Muscle layer of colon (tissue), 2 donors: Measurements from ENCODE around the gene POMGNT1.
"Not testable (repeated sequence)": the region's sequence is repeated elsewhere in the genome, so short reads cannot be mapped to it uniquely, and the experiment has no call there.

Source experiments
- H3K27ac ChIP-seq: one replicate; pipeline ENCODE4 v1.7.0; 2013; ENCODE audit warnings: low read depth, mild to moderate bottlenecking, low read length, moderate library complexity
- H3K27me3 ChIP-seq, 2 donors: one replicate each; pipeline ENCODE4 v1.7.0; 2013; ENCODE audit warnings: low read length in 2 of 2, mild to moderate bottlenecking in 2 of 2; ENCODE audit not compliant: insufficient read depth in 2 of 2, control insufficient read depth in 1 of 2
- H3K36me3 ChIP-seq: one replicate; pipeline ENCODE4 v1.7.0; 2013; ENCODE audit warnings: mild to moderate bottlenecking, low read length; ENCODE audit not compliant: insufficient read depth
- H3K4me1 ChIP-seq: one replicate; pipeline ENCODE4 v1.7.0; 2013; ENCODE audit warnings: mild to moderate bottlenecking, low read length; ENCODE audit not compliant: insufficient read depth
- H3K4me3 ChIP-seq, 2 donors: one replicate each; pipeline ENCODE4 v1.7.0; 2013; ENCODE audit warnings: low read length in 2 of 2, low read depth in 1 of 2, mild to moderate bottlenecking in 1 of 2, moderate library complexity in 1 of 2
- H3K9ac ChIP-seq: one replicate; pipeline ENCODE4 v1.7.0; 2013; ENCODE audit warnings: low read length
- H3K9me3 ChIP-seq: one replicate; pipeline ENCODE4 v1.7.0; 2013; ENCODE audit warnings: mild to moderate bottlenecking, low read length
- donor health status: abdominal sarcoma.
- donor health status: Adenocarcinoma of cecum.

POMGNT1 gene

DNA sequence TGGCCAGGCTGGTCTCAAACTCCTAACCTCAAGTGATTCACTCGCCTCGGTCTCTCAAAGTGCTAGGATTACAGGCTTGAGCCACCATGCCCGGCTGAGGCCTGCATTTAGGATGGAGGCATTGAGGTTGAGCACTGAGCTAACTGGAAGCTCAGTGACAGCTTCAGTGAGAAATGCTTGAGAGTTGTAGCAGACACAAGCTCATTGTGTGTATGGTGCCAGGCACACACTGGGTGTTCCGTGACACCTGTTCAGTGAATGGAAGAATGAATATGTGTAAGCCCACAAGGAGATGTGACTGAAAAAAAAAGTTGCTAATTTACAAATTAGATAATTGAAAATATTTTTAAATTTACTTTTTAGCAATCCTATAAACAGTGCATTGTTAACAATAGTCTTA, 26.7 kb upstream of the POMGNT1 start:
- no peaks in the 10 kb centered on the region for H3K9me3 ChIP-seq
- H3K36me3 ChIP-seq: peaks cover 5% of the 10 kb centered on the region
- peaks cover 6% of the 10 kb centered on the region for H3K4me1 ChIP-seq
- no peak overlapping the region for H3K27ac ChIP-seq
- no peaks in the 10 kb centered on the region for H3K27me3 ChIP-seq
- H3K4me3 ChIP-seq: no peak overlapping the region
- H3K9ac ChIP-seq: no peak overlapping the region

DNA sequence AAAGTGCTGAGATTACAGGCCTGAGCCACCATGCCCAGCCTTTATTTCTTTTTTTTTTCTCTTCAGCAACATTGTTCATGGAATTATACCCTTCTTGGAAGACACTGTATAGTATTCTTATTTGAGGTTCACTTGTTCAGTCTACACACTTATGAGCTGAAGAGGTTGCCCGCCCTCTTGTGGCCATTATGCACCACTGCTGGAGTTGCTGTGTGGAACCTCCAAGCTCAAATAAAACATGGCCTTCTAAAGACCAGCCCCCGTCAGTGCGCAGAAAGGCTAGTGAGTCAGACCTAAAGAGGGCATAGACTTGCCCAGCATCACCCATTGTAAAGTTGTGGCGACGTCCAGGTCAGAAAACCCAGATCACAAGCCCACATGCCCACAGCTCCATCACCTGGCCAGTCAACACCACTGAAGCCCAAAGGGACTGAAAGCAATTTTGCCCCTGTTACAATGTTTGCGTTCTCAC, 25.3 kb upstream of the POMGNT1 start:
- Histone ChIP-seq H3K27ac (no peak overlapping the region), H3K9me3 (no peaks in the 10 kb centered on the region), H3K4me3 (no peak overlapping the region), H3K36me3 (peaks cover 5% of the 10 kb centered on the region), H3K9ac (no peak overlapping the region), H3K27me3 (no peaks in the 10 kb centered on the region), H3K4me1 (peaks cover 6% of the 10 kb centered on the region)

DNA sequence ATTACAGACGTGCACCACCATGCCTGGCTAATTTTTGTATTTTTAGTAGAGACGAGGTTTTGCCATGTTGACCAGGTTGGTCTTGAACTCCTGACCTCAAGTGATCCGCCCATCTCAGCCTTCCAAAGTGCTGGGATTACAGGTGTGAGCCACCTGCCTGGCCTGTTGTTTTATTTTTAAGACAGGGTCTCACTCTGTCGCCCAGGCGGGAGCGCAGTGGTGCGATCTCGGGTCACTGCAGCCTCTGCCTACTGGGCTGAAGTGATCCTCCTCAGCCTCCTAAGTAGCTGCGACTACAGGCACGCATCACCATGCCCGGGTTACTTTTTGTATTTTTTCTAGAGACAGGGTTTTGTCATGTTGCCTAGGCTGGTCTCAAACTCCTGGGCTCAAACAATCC, 24.8 kb upstream of the POMGNT1 start:
- H3K27ac ChIP-seq, H3K9ac ChIP-seq, H3K36me3 ChIP-seq, H3K27me3 ChIP-seq, H3K4me3 ChIP-seq, H3K4me1 ChIP-seq, H3K9me3 ChIP-seq: not testable (repeated sequence)

DNA sequence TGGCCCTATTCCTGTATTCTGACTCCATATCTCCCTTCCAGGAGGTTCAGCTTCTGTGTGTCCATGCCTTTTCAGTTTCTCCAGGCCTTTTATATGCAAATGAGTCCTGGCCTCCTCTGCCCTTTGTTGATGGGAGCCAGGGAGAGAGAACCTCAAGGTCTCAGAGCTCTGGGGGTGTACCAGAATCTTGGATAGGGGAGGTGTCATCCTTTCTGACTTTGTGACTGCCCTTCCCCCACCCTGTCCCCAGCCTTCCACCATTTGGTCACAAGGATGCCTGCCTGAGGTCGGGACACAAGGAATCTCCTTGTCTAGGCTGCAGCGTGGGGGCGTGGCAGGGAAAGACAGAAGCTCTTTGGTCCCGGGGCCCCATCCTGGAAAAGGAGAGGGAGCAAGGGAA, 23.5 kb upstream of the POMGNT1 start:
- peaks cover 5% of the 10 kb centered on the region for H3K36me3 ChIP-seq
- H3K9me3 ChIP-seq: no peaks in the 10 kb centered on the region
- H3K27me3 ChIP-seq: no peaks in the 10 kb centered on the region
- H3K27ac ChIP-seq: no peak overlapping the region
- no peak overlapping the region for H3K9ac ChIP-seq
- H3K4me1 ChIP-seq: peaks cover 6% of the 10 kb centered on the region
- H3K4me3 ChIP-seq: no peak overlapping the region

DNA sequence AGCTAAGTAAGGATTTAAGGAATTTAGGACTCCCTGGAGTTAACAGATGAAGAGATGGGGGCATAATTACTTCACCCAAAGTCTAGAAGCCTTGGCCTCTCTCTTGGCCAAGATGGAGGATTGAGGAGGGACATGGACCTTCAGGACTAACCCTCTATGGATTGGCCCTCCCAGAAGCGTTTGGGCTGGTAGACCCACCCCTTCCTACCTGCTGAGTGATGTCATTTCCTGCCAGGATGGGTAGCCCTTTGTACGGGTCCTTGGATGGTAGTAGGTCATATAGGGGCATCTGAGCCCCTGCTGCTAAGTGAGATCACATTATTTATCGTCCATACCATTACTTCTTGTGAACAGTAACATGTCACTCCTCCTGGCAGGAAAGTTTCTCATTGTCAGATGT, 22.6 kb upstream of the POMGNT1 start:
- peaks cover 6% of the 10 kb centered on the region for H3K4me1 ChIP-seq
- no peaks in the 10 kb centered on the region for H3K9me3 ChIP-seq
- no peak overlapping the region for H3K27ac ChIP-seq
- H3K36me3 ChIP-seq: peaks cover 5% of the 10 kb centered on the region
- H3K27me3 ChIP-seq: no peaks in the 10 kb centered on the region
- no peak overlapping the region for H3K9ac ChIP-seq
- H3K4me3 ChIP-seq: no peak overlapping the region

DNA sequence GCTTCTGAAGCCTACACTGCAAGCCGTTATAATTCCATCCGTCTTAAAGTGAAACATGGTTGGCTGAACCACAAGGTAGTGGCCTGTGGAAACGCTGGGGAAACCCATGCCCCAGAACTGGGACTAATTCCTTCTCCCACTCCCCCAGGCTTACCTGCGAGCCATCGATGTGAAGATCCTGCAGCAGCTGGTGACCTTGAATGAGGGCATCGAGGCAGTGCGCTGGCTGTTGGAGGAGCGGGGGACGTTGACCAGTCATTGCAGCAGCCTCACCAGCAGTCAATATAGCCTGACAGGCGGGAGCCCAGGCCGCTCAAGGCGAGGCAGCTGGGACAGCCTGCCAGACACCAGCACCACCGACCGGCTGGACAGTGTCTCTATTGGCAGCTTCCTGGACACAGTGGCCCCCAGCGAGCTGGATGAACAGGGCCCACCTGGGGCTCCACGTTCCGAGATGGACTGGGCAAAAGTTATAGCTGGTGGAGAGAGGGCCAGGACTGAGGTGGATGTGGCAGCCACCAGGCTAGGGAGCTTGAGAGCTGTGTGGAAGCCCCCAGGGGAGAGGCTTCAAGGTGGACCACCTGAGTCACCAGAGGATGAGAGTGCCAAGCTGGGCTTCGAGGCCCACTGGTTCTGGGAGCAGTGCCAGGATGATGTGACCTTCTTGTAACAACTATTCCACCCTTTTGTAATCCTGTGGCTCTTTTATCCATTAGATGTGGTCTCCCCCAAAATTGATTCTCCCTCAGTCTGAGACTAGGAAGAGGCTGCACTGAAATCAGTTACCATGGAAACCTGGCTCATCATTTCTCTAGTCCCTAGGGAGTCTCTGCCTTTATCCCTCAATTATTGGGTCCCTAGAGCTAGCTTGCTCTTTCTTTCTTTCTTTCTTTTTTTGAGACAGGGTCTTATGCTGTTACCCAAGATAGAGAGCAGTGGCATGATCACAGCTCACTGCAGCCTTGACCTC, 21.6 kb upstream of the POMGNT1 start:
- no peak overlapping the region for H3K27ac ChIP-seq
- H3K9ac ChIP-seq: no peak overlapping the region
- no peak overlapping the region for H3K4me3 ChIP-seq
- H3K4me1 ChIP-seq: peaks cover 6% of the 10 kb centered on the region
- peaks cover 5% of the 10 kb centered on the region for H3K36me3 ChIP-seq
- H3K27me3 ChIP-seq: no peaks in the 10 kb centered on the region
- H3K9me3 ChIP-seq: no peaks in the 10 kb centered on the region

DNA sequence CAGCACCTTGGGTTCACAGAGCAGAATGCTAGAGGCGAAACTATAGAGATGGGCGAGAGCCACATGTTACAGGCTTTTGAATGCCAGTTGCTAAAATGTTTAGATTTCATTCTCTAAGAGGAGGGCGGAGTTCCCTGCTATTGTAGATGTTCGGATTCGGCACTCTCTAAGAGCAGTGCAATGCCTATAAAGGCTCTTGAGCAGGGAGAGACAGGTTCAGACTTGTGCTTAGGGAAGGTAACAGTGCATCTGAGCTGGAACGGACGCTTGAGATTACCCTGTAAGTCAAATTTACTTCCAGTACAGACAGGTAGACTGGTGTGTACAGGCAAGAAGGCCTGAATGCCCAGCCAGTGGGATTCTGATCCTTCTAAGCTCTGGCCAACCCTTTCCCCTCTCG, 20.2 kb upstream of the POMGNT1 start:
- peaks cover 5% of the 10 kb centered on the region for H3K36me3 ChIP-seq
- peaks cover under 1% of the 10 kb centered on the region for H3K4me1 ChIP-seq
- no peak overlapping the region for H3K4me3 ChIP-seq
- no peaks in the 10 kb centered on the region for H3K27me3 ChIP-seq
- no peaks in the 10 kb centered on the region for H3K9me3 ChIP-seq
- H3K27ac ChIP-seq: no peak overlapping the region
- no peak overlapping the region for H3K9ac ChIP-seq

DNA sequence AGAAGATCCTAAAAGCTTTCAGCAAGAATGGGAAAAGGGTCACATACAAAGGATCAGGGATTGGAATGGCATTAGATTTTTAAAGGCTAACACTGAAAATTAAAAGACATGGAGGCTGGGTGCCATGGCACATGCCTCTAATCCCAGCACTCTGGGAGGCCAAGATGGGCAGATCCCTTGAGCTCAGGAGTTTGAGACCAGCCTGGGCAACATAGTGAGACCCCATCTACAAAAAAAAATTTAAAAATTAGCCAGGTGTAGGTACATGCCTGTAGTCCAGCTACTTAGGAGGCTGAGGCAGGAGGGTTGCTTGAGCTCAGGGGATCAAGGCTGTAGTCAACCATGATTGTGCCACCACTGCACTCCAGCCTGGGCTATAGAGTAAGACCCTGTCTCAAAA, 17.3 kb upstream of the POMGNT1 start:
- no peaks in the 10 kb centered on the region for H3K9me3 ChIP-seq
- no peak overlapping the region for H3K27ac ChIP-seq
- H3K4me1 ChIP-seq: no peaks in the 10 kb centered on the region
- no peaks in the 10 kb centered on the region for H3K36me3 ChIP-seq
- no peaks in the 10 kb centered on the region for H3K27me3 ChIP-seq
- H3K4me3 ChIP-seq: no peak overlapping the region
- no peak overlapping the region for H3K9ac ChIP-seq

DNA sequence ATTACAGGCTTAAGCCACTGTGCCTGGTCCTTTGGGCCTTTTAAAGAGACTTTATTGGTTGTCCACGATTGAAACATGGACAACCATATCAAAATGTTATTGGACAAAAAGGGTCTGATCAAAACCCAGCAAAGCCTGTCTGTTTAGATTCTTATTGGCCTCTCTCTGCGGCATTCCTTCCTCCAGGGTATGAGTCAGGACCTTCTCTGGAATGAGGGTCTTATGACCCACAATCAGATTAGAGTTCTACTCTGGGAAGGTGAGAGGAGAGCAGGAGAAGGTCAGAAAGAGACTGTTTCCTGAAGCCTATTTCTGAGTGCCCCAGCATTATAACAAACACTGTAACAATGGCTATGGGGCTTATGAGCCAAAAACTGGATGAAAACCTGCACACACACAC, 12.8 kb upstream of the POMGNT1 start:
- H3K9me3 ChIP-seq: no peaks in the 10 kb centered on the region
- no peak overlapping the region for H3K9ac ChIP-seq
- no peak overlapping the region for H3K4me3 ChIP-seq
- peaks cover 3% of the 10 kb centered on the region for H3K4me1 ChIP-seq
- H3K36me3 ChIP-seq: no peaks in the 10 kb centered on the region
- no peaks in the 10 kb centered on the region for H3K27me3 ChIP-seq
- no peak overlapping the region for H3K27ac ChIP-seq

DNA sequence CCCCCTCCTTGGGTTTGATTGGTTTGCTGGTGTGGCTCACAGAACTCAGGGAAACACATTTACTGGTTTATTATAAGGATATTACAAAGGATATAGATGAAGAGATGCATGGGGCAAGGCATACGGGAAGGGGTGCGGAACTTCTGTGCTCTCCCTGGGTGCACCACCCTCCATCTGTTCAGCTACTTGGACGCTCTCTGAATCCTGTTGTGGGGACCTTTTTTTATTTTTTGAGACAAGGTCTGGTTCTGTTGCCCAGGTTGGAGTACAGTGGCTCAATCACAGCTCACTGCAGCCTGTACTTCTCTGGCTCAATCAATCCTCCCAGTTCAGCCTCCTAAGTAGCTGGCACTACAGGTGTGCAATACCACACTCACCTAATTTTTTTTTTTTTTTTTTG, 12.3 kb upstream of the POMGNT1 start:
- peaks cover 8% of the 10 kb centered on the region for H3K4me1 ChIP-seq
- no peak overlapping the region for H3K27ac ChIP-seq
- no peak overlapping the region for H3K4me3 ChIP-seq
- H3K27me3 ChIP-seq: no peaks in the 10 kb centered on the region
- H3K9ac ChIP-seq: no peak overlapping the region
- H3K9me3 ChIP-seq: no peaks in the 10 kb centered on the region
- no peaks in the 10 kb centered on the region for H3K36me3 ChIP-seq

DNA sequence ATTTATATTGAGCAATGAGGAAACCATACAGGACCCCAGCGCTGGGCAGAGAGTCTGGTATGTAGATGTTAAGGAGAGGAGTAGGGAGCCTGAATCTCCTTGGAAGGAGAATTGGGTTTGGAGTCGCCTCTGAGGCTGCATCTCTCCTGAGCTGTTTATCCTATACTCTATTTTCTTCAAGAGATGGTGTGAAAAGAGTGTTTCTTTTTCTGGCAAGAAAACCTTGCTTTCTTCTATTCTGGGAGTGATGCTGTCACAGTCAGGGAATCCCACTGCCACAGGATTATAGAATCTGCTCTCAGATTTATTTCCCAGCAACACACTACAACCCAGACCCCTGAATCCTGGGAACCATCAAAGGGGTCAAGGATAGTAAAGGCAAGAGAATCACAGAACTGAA, 8.2 kb upstream of the POMGNT1 start:
- Histone ChIP-seq H3K4me1 (peaks cover 30% of the 10 kb centered on the region), H3K9me3 (no peaks in the 10 kb centered on the region), H3K27ac (no peak overlapping the region), H3K4me3 (no peak overlapping the region), H3K36me3 (no peaks in the 10 kb centered on the region), H3K9ac (no peak overlapping the region), H3K27me3 (no peaks in the 10 kb centered on the region)

DNA sequence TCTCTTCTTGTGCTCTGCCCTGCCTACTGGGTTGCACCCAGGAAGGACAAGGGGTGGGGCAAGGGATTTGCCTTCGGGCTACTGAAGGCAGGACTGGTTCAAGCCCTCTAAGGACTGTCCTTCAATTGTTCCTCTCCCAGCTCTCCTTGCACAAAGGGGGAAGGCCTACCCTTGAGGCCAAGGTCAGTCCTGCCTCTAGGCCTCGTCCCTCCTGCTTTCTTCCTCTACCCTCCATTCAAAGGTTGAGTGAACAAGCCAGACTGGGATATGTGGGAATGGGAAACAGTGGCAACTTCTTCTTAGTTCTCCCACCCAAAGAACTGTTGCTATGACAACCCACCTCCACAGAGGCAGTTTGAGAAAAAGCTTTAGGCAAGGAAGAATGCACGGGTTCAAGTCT, 7.6 kb upstream of the POMGNT1 start:
- no peak overlapping the region for H3K27ac ChIP-seq
- peaks cover 30% of the 10 kb centered on the region for H3K4me1 ChIP-seq
- no peaks in the 10 kb centered on the region for H3K9me3 ChIP-seq
- no peak overlapping the region for H3K9ac ChIP-seq
- no peak overlapping the region for H3K4me3 ChIP-seq
- H3K36me3 ChIP-seq: no peaks in the 10 kb centered on the region
- H3K27me3 ChIP-seq: no peaks in the 10 kb centered on the region
